ENCODE measurements around the gene WDR83. TPM values are rescaled to one million over a fixed set of nuclear protein-coding genes. Genes with fewer than 3 reads are reported as not detected.

The WDR83 gene
- total RNA-seq, 2 donors from 2014 or later: 18.8 to 26.2 TPM

DNA sequence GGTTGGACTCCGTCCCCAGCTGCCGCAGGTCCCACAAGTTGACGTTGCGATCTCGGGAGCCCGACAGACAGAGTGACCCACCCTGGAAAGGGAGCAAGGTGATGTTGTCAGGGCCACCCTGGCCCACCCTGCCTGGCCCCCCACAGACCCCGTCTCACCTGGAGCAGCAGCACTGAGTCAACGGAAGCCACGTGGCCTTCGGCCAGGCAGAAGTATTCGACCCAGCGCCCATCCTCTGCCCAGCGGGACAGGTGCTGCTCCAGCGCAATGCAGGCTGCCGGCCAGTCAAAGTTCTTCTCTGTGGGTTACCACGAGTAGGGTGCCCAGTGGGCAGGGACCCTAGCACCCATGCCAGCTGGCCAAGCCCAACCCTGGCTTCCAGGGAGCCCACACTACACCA lies 28.0 kb downstream of the WDR83 start:
- Histone ChIP-seq H3K27ac (ENCODE audit: low read depth, low read length) (no peak overlapping the region), H3K27me3 (ENCODE audit: control insufficient read depth, insufficient read depth, low read length, poor library complexity, severe bottlenecking) (no peaks in the 10 kb centered on the region), H3K36me3 (ENCODE audit: control insufficient read depth, insufficient read depth, low read length) (peaks cover 17% of the 10 kb centered on the region), H3K4me3 (ENCODE audit: low read length) (no peak overlapping the region), H3K9me3 (ENCODE audit: control insufficient read depth, low read length) (no peaks in the 10 kb centered on the region), H3K4me1 (ENCODE audit: control insufficient read depth, insufficient read depth, low read length) (no peaks in the 10 kb centered on the region), H3K9ac (ENCODE audit: extremely low read depth, low read length, poor library complexity, severe bottlenecking) (no peak overlapping the region)
- TF ChIP-seq, protein P1, sequence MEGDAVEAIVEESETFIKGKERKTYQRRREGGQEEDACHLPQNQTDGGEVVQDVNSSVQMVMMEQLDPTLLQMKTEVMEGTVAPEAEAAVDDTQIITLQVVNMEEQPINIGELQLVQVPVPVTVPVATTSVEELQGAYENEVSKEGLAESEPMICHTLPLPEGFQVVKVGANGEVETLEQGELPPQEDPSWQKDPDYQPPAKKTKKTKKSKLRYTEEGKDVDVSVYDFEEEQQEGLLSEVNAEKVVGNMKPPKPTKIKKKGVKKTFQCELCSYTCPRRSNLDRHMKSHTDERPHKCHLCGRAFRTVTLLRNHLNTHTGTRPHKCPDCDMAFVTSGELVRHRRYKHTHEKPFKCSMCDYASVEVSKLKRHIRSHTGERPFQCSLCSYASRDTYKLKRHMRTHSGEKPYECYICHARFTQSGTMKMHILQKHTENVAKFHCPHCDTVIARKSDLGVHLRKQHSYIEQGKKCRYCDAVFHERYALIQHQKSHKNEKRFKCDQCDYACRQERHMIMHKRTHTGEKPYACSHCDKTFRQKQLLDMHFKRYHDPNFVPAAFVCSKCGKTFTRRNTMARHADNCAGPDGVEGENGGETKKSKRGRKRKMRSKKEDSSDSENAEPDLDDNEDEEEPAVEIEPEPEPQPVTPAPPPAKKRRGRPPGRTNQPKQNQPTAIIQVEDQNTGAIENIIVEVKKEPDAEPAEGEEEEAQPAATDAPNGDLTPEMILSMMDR (conservative IDR thresholded peaks at IDR 0.05): no peak
- H3K27me3 Mint-ChIP-seq (ENCODE audit: insufficient read depth): no peaks in the 10 kb centered on the region
- peaks cover 2% of the 10 kb centered on the region for H3K4me1 Mint-ChIP-seq
- peak; percentile 30 for DNase-seq
- no peak overlapping the region for H3K4me3 Mint-ChIP-seq
- 93 to 96% methylated on average over 9 to 16 of the region's 16 CpGs for WGBS, 2 experiments (ENCODE audit: insufficient coverage in 1 of 2, insufficient read length in 1 of 2)
- H3K27ac Mint-ChIP-seq: no peak overlapping the region
- no peaks in the 10 kb centered on the region for H3K9me3 Mint-ChIP-seq
- H3K36me3 Mint-ChIP-seq (ENCODE audit: low read depth): peaks cover 19% of the 10 kb centered on the region

- Histone ChIP-seq H3K4me1 (ENCODE audit: control insufficient read depth, insufficient read depth, low read length) (no peaks in the 10 kb centered on the region), H3K9ac (ENCODE audit: extremely low read depth, low read length, poor library complexity, severe bottlenecking) (no peak overlapping the region), H3K36me3 (ENCODE audit: control insufficient read depth, insufficient read depth, low read length) (peaks cover 21% of the 10 kb centered on the region), H3K27me3 (ENCODE audit: control insufficient read depth, insufficient read depth, low read length, poor library complexity, severe bottlenecking) (no peaks in the 10 kb centered on the region), H3K27ac (ENCODE audit: low read depth, low read length) (no peak overlapping the region), H3K4me3 (ENCODE audit: low read length) (peak overlapping the region; percentile 91), H3K9me3 (ENCODE audit: control insufficient read depth, low read length) (no peaks in the 10 kb centered on the region)
- Mint-ChIP-seq H3K9me3 (no peaks in the 10 kb centered on the region), H3K4me1 (peaks cover 2% of the 10 kb centered on the region), H3K36me3 (ENCODE audit: low read depth) (peaks cover 19% of the 10 kb centered on the region), H3K27me3 (ENCODE audit: insufficient read depth) (no peaks in the 10 kb centered on the region), H3K4me3 (peak overlapping the region; percentile 77), H3K27ac (no peak overlapping the region)
- no peak for DNase-seq
- WGBS, 2 experiments (ENCODE audit: insufficient coverage in 1 of 2, insufficient read length in 1 of 2): 82 to 100% methylated on average over 1 to 2 of the region's 2 CpGs
- TF ChIP-seq, protein P1 (conservative IDR thresholded peaks at IDR 0.05): no peak
Measured at GRCh38 chr19:12695096-12695495, 28.5 kb downstream of the WDR83 start.

DNA sequence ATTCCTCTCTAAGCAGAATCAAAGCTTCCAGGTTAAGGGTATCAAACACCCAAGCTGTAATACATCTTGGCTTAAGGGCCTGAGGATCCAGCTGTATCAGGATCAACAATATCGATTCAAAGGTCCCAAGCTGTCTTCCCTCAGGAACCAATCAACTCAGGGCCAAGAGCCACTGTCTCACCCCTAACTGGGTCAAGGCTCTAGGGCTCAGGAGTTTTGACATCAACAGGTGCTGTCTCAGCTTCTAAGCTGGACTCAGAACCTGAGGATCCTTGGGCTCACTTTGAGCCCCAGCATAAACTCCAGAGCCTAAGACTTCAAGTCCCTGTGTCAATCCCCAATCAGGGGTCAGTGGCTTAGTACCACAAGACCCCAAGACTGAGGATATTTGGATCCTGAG lies 28.9 kb downstream of the WDR83 start:
- Mint-ChIP-seq H3K27ac (no peak overlapping the region), H3K4me3 (peak overlapping the region; percentile 77), H3K27me3 (ENCODE audit: insufficient read depth) (no peaks in the 10 kb centered on the region), H3K9me3 (no peaks in the 10 kb centered on the region), H3K4me1 (peaks cover 2% of the 10 kb centered on the region), H3K36me3 (ENCODE audit: low read depth) (peaks cover 17% of the 10 kb centered on the region)
- Histone ChIP-seq H3K9me3 (ENCODE audit: control insufficient read depth, low read length) (no peaks in the 10 kb centered on the region), H3K4me3 (ENCODE audit: low read length) (peak overlapping the region; percentile 91), H3K36me3 (ENCODE audit: control insufficient read depth, insufficient read depth, low read length) (peaks cover 25% of the 10 kb centered on the region), H3K4me1 (ENCODE audit: control insufficient read depth, insufficient read depth, low read length) (no peaks in the 10 kb centered on the region), H3K9ac (ENCODE audit: extremely low read depth, low read length, poor library complexity, severe bottlenecking) (peak overlapping the region; percentile 83), H3K27me3 (ENCODE audit: control insufficient read depth, insufficient read depth, low read length, poor library complexity, severe bottlenecking) (no peaks in the 10 kb centered on the region), H3K27ac (ENCODE audit: low read depth, low read length) (no peak overlapping the region)
- no peak for DNase-seq
- TF ChIP-seq, protein P1 (conservative IDR thresholded peaks at IDR 0.05): no peak
- WGBS, 2 experiments (ENCODE audit: insufficient coverage in 1 of 2, insufficient read length in 1 of 2): 91 to 92% methylated on average over 1 of the region's 1 CpG

All from endodermal cell (in vitro differentiated cells).